ENCODE measurements around the gene IL17REL. TPM values are rescaled to one million over a fixed set of nuclear protein-coding genes. Genes with fewer than 3 reads are reported as not detected.

Gene IL17REL
- total and polyA plus RNA-seq, 2 of the 13 experiments (the other 11 are each of a cell fraction or from before 2014, with no cell fraction given) = not detected

DNA sequence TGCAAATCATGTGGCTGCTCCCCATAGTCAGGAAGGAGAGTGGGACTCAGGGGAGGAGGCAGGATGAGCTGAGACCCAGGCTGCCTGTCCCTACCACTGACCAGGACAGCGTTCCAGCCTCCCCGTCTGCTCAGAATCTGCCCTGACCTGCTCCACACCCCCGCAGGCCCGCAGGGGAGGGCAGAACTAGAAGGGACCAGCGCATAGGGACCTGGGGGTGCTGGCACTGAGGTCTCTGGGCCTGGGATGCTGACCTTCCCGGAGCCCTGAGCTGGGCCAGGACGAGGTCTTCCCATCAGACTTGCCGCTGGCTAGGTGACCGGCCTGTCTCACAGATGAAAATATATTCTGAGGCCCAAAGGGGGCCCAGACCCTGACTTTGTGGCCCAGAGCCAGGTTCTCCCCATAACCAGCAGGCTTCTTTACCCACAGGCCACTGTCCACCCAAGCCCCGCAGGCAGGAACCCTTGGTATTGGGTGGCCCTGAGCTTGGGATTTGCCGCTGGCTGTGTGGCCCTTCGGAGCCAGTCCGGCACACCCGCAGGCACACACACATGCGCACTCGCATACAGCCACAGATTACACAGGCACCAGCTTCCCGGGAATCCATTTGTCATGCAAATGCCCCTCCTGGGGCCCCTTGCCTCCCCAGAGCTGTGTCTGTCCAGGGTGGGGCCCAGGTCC lies 65.8 kb downstream of the IL17REL start (continued):
- TF ChIP-seq, protein P1, sequence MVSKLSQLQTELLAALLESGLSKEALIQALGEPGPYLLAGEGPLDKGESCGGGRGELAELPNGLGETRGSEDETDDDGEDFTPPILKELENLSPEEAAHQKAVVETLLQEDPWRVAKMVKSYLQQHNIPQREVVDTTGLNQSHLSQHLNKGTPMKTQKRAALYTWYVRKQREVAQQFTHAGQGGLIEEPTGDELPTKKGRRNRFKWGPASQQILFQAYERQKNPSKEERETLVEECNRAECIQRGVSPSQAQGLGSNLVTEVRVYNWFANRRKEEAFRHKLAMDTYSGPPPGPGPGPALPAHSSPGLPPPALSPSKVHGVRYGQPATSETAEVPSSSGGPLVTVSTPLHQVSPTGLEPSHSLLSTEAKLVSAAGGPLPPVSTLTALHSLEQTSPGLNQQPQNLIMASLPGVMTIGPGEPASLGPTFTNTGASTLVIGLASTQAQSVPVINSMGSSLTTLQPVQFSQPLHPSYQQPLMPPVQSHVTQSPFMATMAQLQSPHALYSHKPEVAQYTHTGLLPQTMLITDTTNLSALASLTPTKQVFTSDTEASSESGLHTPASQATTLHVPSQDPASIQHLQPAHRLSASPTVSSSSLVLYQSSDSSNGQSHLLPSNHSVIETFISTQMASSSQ (IDR thresholded peaks at IDR 0.05; ENCODE audit: low read depth) = no peak
- TF ChIP-seq, protein P1 (CRISPR knock-in tag; IDR thresholded peaks at IDR 0.05; ENCODE audit: borderline replicate concordance) = no peak
- no peak for TF ChIP-seq ZNF746 (CRISPR knock-in tag; IDR thresholded peaks at IDR 0.05)
- no peak; the same call in 1 of the 2 replicates for TF ChIP-seq ETV5 (CRISPR knock-in tag; IDR thresholded peaks at IDR 0.05; ENCODE audit: borderline replicate concordance)
- TF ChIP-seq, protein P2, sequence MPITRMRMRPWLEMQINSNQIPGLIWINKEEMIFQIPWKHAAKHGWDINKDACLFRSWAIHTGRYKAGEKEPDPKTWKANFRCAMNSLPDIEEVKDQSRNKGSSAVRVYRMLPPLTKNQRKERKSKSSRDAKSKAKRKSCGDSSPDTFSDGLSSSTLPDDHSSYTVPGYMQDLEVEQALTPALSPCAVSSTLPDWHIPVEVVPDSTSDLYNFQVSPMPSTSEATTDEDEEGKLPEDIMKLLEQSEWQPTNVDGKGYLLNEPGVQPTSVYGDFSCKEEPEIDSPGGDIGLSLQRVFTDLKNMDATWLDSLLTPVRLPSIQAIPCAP (CRISPR knock-in tag; IDR thresholded peaks at IDR 0.05; ENCODE audit: low read depth) = no peak
- TF ChIP-seq, protein P3, sequence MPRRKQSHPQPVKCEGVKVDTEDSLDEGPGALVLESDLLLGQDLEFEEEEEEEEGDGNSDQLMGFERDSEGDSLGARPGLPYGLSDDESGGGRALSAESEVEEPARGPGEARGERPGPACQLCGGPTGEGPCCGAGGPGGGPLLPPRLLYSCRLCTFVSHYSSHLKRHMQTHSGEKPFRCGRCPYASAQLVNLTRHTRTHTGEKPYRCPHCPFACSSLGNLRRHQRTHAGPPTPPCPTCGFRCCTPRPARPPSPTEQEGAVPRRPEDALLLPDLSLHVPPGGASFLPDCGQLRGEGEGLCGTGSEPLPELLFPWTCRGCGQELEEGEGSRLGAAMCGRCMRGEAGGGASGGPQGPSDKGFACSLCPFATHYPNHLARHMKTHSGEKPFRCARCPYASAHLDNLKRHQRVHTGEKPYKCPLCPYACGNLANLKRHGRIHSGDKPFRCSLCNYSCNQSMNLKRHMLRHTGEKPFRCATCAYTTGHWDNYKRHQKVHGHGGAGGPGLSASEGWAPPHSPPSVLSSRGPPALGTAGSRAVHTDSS (CRISPR knock-in tag; conservative IDR thresholded peaks at IDR 0.05) = no peak
- TF ChIP-seq ZNF615 (CRISPR knock-in tag; IDR thresholded peaks at IDR 0.05; ENCODE audit: borderline replicate concordance) = no peak
- TF ChIP-seq NFE2 (CRISPR knock-in tag; IDR thresholded peaks at IDR 0.05) = no peak
- no peak for TF ChIP-seq ZNF296 (CRISPR knock-in tag; conservative IDR thresholded peaks at IDR 0.05)
- TF ChIP-seq SMC3 (IDR thresholded peaks at IDR 0.05; ENCODE audit: low read length) = no peak
- TF ChIP-seq KLF11 (CRISPR knock-in tag; IDR thresholded peaks at IDR 0.05) = peak; percentile 40; the same call in 1 of the 2 replicates
- TF ChIP-seq ARNT2 (CRISPR knock-in tag; IDR thresholded peaks at IDR 0.05; ENCODE audit: low read depth) = 0 out of 2 replicates have a peak, but pooled peaks have one; percentile 29
- TF ChIP-seq ZFP62 (CRISPR knock-in tag; IDR thresholded peaks at IDR 0.05) = no peak
- TF ChIP-seq NCOR1 (IDR thresholded peaks at IDR 0.05; ENCODE audit: borderline replicate concordance, low read length) = no peak
- TF ChIP-seq RAD21 (CRISPR knock-in tag; IDR thresholded peaks at IDR 0.05) = peak; percentile 9; the same call in 1 of the 2 replicates
- no peak for TF ChIP-seq ZNF337 (CRISPR knock-in tag; IDR thresholded peaks at IDR 0.05; ENCODE audit: borderline replicate concordance, low read depth)
- TF ChIP-seq PCBP1 (IDR thresholded peaks at IDR 0.05; ENCODE audit: borderline replicate concordance, low read depth, low read length) = no peak
- TF ChIP-seq AGO1 (IDR thresholded peaks at IDR 0.05; ENCODE audit: low read depth, low read length, poor library complexity, severe bottlenecking) = no peak
- TF ChIP-seq, protein P4, sequence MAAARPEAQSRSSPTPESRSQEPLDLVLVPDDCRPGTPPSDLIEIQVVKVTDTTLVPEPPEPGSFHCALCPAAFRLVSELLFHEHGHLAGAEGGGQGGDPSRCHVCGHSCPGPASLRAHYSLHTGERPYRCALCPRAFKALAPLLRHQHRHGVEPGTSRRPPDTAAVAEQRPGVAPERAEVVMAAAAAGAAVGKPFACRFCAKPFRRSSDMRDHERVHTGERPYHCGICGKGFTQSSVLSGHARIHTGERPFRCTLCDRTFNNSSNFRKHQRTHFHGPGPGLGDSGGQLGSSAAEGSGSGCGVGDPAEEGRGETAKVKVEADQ (CRISPR knock-in tag; IDR thresholded peaks at IDR 0.05; ENCODE audit: borderline replicate concordance) = no peak
- no peak for TF ChIP-seq NR1H2 (CRISPR knock-in tag; IDR thresholded peaks at IDR 0.05; ENCODE audit: borderline replicate concordance, low read depth)
- TF ChIP-seq U2AF1 (optimal IDR thresholded peaks at IDR 0.05; ENCODE audit: low read depth, low read length) = no peak
- peak; percentile 79; the same call in 1 of the 2 replicates for TF ChIP-seq ZBTB3 (CRISPR knock-in tag; IDR thresholded peaks at IDR 0.05; ENCODE audit: borderline replicate concordance, low read depth)

Measured in HepG2 (cell line).